GM12878 (cell line): ENCODE measurements around the gene ATXN1.

Source experiments
- MXI1 ChIP-seq: fragments of 150-350 bp; IDR thresholded peaks from 2 replicates; pipeline ENCODE4 v1.6.1; 2011; ENCODE audit warnings: low read depth, mild to moderate bottlenecking, inconsistent platforms, low read length, improper control_type of control experiment
- POLR2AphosphoS5 ChIP-seq: IDR thresholded peaks from 2 replicates; pipeline ENCODE4 v1.6.1; 2011; ENCODE audit warnings: mild to moderate bottlenecking, low read length, inconsistent platforms

- TF ChIP-seq POLR2AphosphoS5: no peak
- TF ChIP-seq MXI1: no peak
Measured at GRCh38 chr6:16346831-16347230, 414.4 kb downstream of the ATXN1 start.
